ENCODE data around the gene CLDN9.

The CLDN9 gene

GRCh38 chr16:2964475-2965336, 48.0 kb upstream of the CLDN9 start:
- Histone ChIP-seq H3K36me3 (ENCODE audit: control insufficient read depth in 2 of 2, insufficient read depth in 1 of 2, low read length in 2 of 2) (no peaks in the 10 kb centered on the region), H3K4me3 (ENCODE audit: low read depth, low read length) (peak overlapping the region; percentile 37), H3K27ac (ENCODE audit: extremely low read depth, low read depth, low read length) (peak overlapping the region; percentile 12; the same call in 1 of the 2 replicates), H3K9me3 (ENCODE audit: control insufficient read depth, insufficient read depth, low read depth, low read length) (no peaks in the 10 kb centered on the region), H3K4me1 (ENCODE audit: control insufficient read depth, insufficient read depth, low read length) (peaks cover 6% of the 10 kb centered on the region)
- CTCF ChIA-PET = interaction anchor here (0.6 to 1.0 kb wide), 4 partner anchors 23 to 1972 kb away, joined by 3 to 4 read pairs (median 3); no protein-coding TSS in a partner anchor
- POLR2A ChIA-PET = interaction anchor here (0.6 to 2.7 kb wide), 12 partner anchors 11 to 186 kb away, joined by 3 to 25 read pairs (median 4); partner anchors contain the start of genes FLYWCH1, FLYWCH2, HCFC1R1 and PKMYT1
- peak; percentile 75 for TF ChIP-seq ZNF513 (tag by site-specific recombination; IDR thresholded peaks at IDR 0.05)
- TF ChIP-seq ZNF76 (tag by site-specific recombination; IDR thresholded peaks at IDR 0.05; ENCODE audit: borderline replicate concordance, low read depth) = 0 out of 2 replicates have a peak, but pooled peaks have one; percentile 11
- TF ChIP-seq ZIC2 (tag by site-specific recombination; IDR thresholded peaks at IDR 0.05) = peak; percentile 83
- 0 out of 2 replicates have a peak, but pooled peaks have one; percentile 58 for TF ChIP-seq ZNF645 (tag by site-specific recombination; IDR thresholded peaks at IDR 0.05)
- TF ChIP-seq ZNF112 (tag by site-specific recombination; IDR thresholded peaks at IDR 0.05) = no peak
- TF ChIP-seq TRIM28 (IDR thresholded peaks at IDR 0.05; ENCODE audit: borderline replicate concordance, low read length) = no peak
- no peak for TF ChIP-seq ZNF48 (tag by site-specific recombination; IDR thresholded peaks at IDR 0.05)
- TF ChIP-seq ZEB2 (tag by site-specific recombination; IDR thresholded peaks at IDR 0.05) = peak; percentile 74
- peak; percentile 98 for TF ChIP-seq PATZ1 (tag by site-specific recombination; IDR thresholded peaks at IDR 0.05)
- TF ChIP-seq ZNF266 (tag by site-specific recombination; IDR thresholded peaks at IDR 0.05; ENCODE audit: low read depth) = no peak
- peak; percentile 60; the same call in 1 of the 2 replicates for TF ChIP-seq ZSCAN5A (tag by site-specific recombination; IDR thresholded peaks at IDR 0.05)
- peak; percentile 54 for TF ChIP-seq BCL11A (tag by site-specific recombination; IDR thresholded peaks at IDR 0.05; ENCODE audit: low read depth)
- TF ChIP-seq ZBTB48 (tag by site-specific recombination; IDR thresholded peaks at IDR 0.05) = 0 out of 2 replicates have a peak, but pooled peaks have one; percentile 12
- peak; percentile 70 for TF ChIP-seq HIC1 (tag by site-specific recombination; IDR thresholded peaks at IDR 0.05)
- peak; percentile 66 for TF ChIP-seq PRDM10 (tag by site-specific recombination; IDR thresholded peaks at IDR 0.05)
- 0 out of 2 replicates have a peak, but pooled peaks have one; percentile 39 for TF ChIP-seq ZNF843 (tag by site-specific recombination; IDR thresholded peaks at IDR 0.05)
- peak; percentile 77 for TF ChIP-seq ZBTB7A (tag by site-specific recombination; IDR thresholded peaks at IDR 0.05; ENCODE audit: low read depth)
- peak; percentile 61 for TF ChIP-seq ZNF449 (tag by site-specific recombination; IDR thresholded peaks at IDR 0.05)
- TF ChIP-seq ZNF202 (tag by site-specific recombination; IDR thresholded peaks at IDR 0.05; ENCODE audit: borderline replicate concordance) = no peak

All from HEK293 (cell line).